Activated CD4-positive, alpha-beta T cell treated with anti-CD3 and anti-CD28 coated beads, Interleukin-2, amount 10 ng/mL, durations not matched to agents 24 days and 14 days (primary cell): ENCODE data around the gene KLHL15. TPM values are rescaled to one million over a fixed set of nuclear protein-coding genes. Genes with fewer than 3 reads are reported as not detected.
A peak's percentile ranks its signal among the peaks of the same experiment; 100 is the strongest.

Experiments
- DNase-seq: peaks from one replicate; pipeline ENCODE4 v3.0.0; 2022
- H3K27ac Mint-ChIP-seq: one replicate; pipeline ENCODE4 v1.8.0; 2022; ENCODE audit warnings: mild to moderate bottlenecking, mixed read lengths
- H3K27me3 Mint-ChIP-seq: one replicate; pipeline ENCODE4 v1.8.0; 2022; ENCODE audit warnings: mixed read lengths
- H3K36me3 Mint-ChIP-seq: one replicate; pipeline ENCODE4 v1.8.0; 2022; ENCODE audit warnings: low read depth, mild to moderate bottlenecking, mixed read lengths
- H3K4me1 Mint-ChIP-seq: one replicate; pipeline ENCODE4 v1.8.0; 2021; ENCODE audit warnings: mixed read lengths
- H3K4me3 Mint-ChIP-seq: one replicate; pipeline ENCODE4 v1.8.0; 2022; ENCODE audit warnings: mild to moderate bottlenecking, moderate library complexity, mixed read lengths
- H3K9me3 Mint-ChIP-seq: one replicate; pipeline ENCODE4 v1.8.0; 2021; ENCODE audit warnings: mixed read lengths
- intact Hi-C: fragments of 100-400 bp; cut with micrococcal nuclease; formaldehyde crosslinking; loops from one replicate; pipeline ENCODE4 v1.15.1; 2023
- total RNA-seq: library from RNA; stranded (reverse); gene quantifications from 2 replicates; pipeline ENCODE4 v1.2.3, GENCODE V29; 2022

KLHL15 gene
- total RNA-seq, 1 donor from 2014 or later, result 10.2 TPM

DNA sequence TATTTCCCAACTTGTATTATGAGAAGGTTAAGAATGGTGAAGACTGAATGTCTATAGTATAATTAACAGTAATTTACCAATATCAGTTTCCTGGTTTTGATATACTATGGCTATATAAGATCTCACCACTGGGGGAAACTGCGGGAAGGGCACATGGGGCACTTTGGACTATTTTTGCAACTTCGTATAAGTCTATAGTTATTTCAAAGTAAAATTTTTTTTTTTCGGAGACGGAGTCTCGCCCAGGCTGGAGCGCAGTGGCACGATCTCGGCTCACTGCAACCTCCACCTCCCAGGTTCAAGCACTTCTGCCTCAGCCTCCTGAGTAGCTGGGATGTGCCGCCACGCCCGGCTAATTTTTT, 73.1 kb downstream of the KLHL15 start:
- H3K27ac Mint-ChIP-seq, result peak overlapping the region; percentile 97
- peak; percentile 56 for DNase-seq
- H3K36me3 Mint-ChIP-seq, result no peaks in the 10 kb centered on the region
- H3K27me3 Mint-ChIP-seq, result no peaks in the 10 kb centered on the region
- intact Hi-C loops, result loop anchor here (1.0 to 5.0 kb wide), 5 partner anchors 46 to 292 kb away; partner anchors contain the start of genes CXorf58, KLHL15 and PRDX4
- no peaks in the 10 kb centered on the region for H3K9me3 Mint-ChIP-seq
- H3K4me3 Mint-ChIP-seq, result peak overlapping the region; percentile 89
- H3K4me1 Mint-ChIP-seq, result peaks cover 12% of the 10 kb centered on the region

DNA sequence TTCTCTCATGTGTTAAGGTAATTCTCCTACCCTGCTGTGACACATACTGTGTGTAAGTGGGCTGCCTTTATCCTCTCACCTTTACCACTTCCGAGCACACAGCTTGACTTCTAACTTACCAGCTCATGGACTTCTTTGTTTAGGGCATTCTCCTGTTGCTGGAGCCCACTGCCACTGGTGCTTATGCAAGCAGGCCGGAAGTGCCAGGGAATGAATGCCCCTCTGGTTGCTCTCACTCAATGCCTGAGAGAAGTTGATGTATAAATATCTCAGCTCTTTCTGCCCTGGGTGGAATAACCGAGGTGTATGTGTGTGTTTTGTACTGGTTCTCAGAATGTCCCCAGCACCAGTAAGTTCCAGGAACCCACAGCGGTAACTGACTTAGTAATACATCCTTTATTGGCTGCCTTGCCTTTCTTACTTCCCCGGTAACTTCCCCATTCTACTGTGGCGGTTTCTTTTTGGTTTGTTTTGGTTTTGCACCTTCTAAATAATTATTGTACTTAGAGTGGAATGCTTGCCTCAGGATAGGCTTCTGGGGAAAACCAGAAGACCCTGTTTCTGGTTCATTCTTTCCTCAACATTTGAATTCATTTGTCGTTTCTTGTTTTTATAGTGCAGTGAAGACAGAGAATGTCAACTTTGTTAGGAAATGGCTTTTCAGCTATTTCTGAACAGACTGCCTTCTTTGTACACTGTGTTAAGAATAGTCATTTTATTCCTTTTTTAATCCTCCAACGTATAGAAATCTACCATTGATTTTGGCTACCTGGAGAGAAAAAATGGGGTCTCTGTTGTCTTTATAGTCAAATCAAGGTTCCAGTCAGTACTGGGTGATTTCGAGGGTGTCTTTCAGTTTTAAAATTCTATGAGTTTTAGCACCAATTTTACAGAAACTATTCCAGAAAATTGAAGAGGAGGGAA, 73.7 kb downstream of the KLHL15 start:
- DNase-seq, result peak; percentile 83
- intact Hi-C loops, result loop anchor here (1.0 to 5.0 kb wide), 5 partner anchors 45 to 291 kb away; partner anchors contain the start of genes CXorf58, KLHL15 and PRDX4
- Mint-ChIP-seq H3K4me3 (peak overlapping the region; percentile 89), H3K36me3 (peaks cover 3% of the 10 kb centered on the region), H3K9me3 (no peaks in the 10 kb centered on the region), H3K4me1 (peaks cover 12% of the 10 kb centered on the region), H3K27ac (peak overlapping the region; percentile 97), H3K27me3 (no peaks in the 10 kb centered on the region)

DNA sequence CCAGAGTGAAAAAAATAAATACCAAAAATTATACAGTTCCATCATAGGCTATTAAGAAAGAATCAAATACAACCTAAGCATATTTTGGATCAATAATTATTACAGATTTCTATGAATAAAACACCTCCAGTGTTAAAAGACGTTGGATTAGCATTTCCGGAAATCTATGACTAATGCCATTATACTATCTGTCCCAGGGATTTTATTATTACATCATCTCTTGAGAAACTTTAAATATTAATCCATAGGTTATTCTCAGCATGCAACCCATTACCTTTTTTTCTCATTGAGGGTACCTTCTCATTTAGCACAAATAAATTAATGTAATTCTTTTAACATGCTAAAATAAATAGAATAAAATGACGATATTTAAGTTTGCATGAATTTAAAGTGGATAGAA, 74.6 kb downstream of the KLHL15 start:
- peaks cover 6% of the 10 kb centered on the region for H3K36me3 Mint-ChIP-seq
- H3K9me3 Mint-ChIP-seq, result no peaks in the 10 kb centered on the region
- no peak for DNase-seq
- H3K4me3 Mint-ChIP-seq, result peak overlapping the region; percentile 61
- H3K4me1 Mint-ChIP-seq, result peaks cover 12% of the 10 kb centered on the region
- intact Hi-C loops, result loop anchor here (5.0 kb wide), 1 partner anchor 75 kb away; the partner anchor contains the start of gene KLHL15
- H3K27me3 Mint-ChIP-seq, result no peaks in the 10 kb centered on the region
- H3K27ac Mint-ChIP-seq, result no peak overlapping the region

DNA sequence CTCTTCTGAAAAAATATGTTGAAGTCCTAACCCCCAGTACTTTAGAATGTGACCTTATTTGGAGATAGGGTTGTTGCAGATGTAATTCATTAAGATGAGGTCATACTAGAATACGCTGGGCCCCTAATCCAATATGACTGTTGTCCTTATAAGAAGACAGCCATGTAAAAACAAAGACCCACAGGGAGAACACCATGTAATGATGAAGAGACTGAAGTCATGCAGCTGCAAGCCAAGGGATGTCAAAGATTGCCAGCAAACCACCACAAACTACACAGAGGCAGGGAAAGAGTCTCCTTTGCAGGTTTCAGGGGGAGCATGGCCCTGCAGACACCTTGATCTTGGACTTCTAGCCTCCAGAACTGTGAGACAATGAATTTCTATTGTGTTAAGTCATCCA, 81.8 kb downstream of the KLHL15 start:
- Mint-ChIP-seq H3K4me1 (no peaks in the 10 kb centered on the region), H3K4me3 (no peak overlapping the region), H3K27ac (no peak overlapping the region), H3K9me3 (no peaks in the 10 kb centered on the region), H3K27me3 (no peaks in the 10 kb centered on the region), H3K36me3 (peaks cover 11% of the 10 kb centered on the region)
- intact Hi-C loops, result no loop called here
- peak; percentile 8 for DNase-seq

DNA sequence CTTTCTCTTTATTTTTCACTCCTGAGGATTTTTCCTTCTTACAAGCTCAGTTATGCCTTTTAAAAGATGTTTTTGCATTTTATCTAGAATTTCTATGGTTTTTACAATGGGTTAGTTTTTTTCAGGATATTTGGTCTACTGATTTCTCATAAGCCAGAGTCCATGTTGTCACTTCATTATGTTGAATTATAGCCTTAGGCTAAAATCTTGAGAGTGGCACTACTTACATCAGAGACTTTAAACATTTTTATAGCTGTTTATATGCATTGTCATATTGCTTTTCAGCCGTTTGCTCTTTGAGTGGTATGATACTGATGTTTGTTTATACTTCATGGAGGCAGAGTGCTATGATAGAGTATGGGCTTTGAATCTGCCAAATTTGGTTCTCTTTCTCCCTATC, 82.8 kb downstream of the KLHL15 start:
- Mint-ChIP-seq H3K4me1 (no peaks in the 10 kb centered on the region), H3K36me3 (peaks cover 11% of the 10 kb centered on the region), H3K4me3 (no peak overlapping the region), H3K27ac (no peak overlapping the region), H3K27me3 (no peaks in the 10 kb centered on the region), H3K9me3 (no peaks in the 10 kb centered on the region)
- intact Hi-C loops, result no loop called here
- DNase-seq, result no peak

- no peaks in the 10 kb centered on the region for H3K9me3 Mint-ChIP-seq
- peaks cover 1% of the 10 kb centered on the region for H3K36me3 Mint-ChIP-seq
- H3K4me3 Mint-ChIP-seq, result no peak overlapping the region
- DNase-seq, result no peak
- intact Hi-C loops, result no loop called here
- no peaks in the 10 kb centered on the region for H3K27me3 Mint-ChIP-seq
- H3K4me1 Mint-ChIP-seq, result no peaks in the 10 kb centered on the region
- no peak overlapping the region for H3K27ac Mint-ChIP-seq
These were observed 87.8 kb downstream of the KLHL15 start for GRCh38 chrX:23939203-23939602.

DNA sequence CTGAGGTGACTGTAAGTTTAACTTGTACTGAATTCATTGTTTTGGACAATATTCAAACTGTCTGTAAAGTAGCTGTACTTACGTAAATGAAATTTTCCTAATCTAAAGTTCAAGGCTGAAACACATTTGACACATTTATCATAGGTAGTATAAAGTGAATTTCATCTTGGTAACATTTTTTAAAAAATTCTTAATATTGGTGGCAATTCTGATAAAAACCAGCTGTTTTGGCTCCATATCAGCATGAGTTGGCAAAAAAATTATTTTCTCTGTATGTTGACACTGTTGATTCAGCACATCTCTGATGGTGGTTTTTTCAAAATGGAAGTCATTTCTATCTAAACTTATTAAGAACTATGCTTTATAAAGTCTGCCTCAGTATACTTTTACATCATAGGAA, 88.3 kb downstream of the KLHL15 start:
- H3K9me3 Mint-ChIP-seq, result no peaks in the 10 kb centered on the region
- no peaks in the 10 kb centered on the region for H3K4me1 Mint-ChIP-seq
- intact Hi-C loops, result no loop called here
- no peaks in the 10 kb centered on the region for H3K27me3 Mint-ChIP-seq
- no peak for DNase-seq
- H3K36me3 Mint-ChIP-seq, result peaks cover 1% of the 10 kb centered on the region
- no peak overlapping the region for H3K27ac Mint-ChIP-seq
- no peak overlapping the region for H3K4me3 Mint-ChIP-seq

DNA sequence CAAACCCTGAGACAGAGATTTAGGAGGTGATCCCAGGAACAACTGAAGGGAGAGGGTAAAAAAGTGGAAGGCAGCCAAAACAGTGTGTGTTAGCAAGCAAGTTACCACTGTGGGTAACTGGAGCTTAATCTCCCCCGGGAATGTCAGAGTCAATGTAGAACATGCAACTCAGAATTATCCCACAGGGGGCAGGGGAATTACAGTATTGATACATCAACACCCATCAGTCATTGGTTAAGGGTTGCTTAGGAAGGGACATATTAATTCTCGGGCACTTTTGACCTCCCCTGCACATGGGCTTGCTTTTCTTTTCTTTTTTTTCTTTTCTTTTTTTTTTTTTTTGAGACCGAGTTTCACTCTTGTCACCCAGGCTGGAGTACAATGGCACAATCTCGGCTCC, 89.9 kb downstream of the KLHL15 start:
- intact Hi-C loops, result no loop called here
- DNase-seq, result peak; percentile 17
- Mint-ChIP-seq H3K9me3 (no peaks in the 10 kb centered on the region), H3K4me1 (peaks cover 4% of the 10 kb centered on the region), H3K27ac (no peak overlapping the region), H3K27me3 (no peaks in the 10 kb centered on the region), H3K36me3 (peaks cover 1% of the 10 kb centered on the region), H3K4me3 (no peak overlapping the region)

GRCh38 chrX:23936180-23936579, 90.8 kb downstream of the KLHL15 start:
- no peaks in the 10 kb centered on the region for H3K9me3 Mint-ChIP-seq
- intact Hi-C loops, result no loop called here
- DNase-seq, result peak; percentile 33
- H3K4me3 Mint-ChIP-seq, result no peak overlapping the region
- H3K36me3 Mint-ChIP-seq, result peaks cover 1% of the 10 kb centered on the region
- no peak overlapping the region for H3K27ac Mint-ChIP-seq
- H3K27me3 Mint-ChIP-seq, result no peaks in the 10 kb centered on the region
- H3K4me1 Mint-ChIP-seq, result peaks cover 9% of the 10 kb centered on the region

DNA sequence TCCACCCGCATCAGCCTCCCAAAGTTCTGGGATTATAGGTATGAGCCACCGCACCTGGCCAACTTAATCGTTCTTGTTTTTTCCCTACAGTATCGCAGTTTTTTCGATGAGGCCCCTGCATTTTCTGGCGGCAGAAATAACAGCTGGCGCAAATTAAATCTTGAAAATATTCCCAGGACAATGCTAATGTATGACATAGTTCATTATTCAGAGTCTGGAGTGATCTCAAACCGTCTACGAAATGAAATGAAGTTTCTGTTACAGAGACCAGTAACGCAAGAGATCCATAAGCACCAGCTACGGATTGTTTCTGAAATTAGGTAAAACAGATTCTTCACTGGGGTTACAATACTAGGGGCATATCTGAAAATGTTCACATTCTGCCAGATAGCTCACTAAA, 91.9 kb downstream of the KLHL15 start:
- H3K4me1 Mint-ChIP-seq, result peaks cover 11% of the 10 kb centered on the region
- H3K36me3 Mint-ChIP-seq, result no peaks in the 10 kb centered on the region
- H3K4me3 Mint-ChIP-seq, result no peak overlapping the region
- no peaks in the 10 kb centered on the region for H3K9me3 Mint-ChIP-seq
- H3K27me3 Mint-ChIP-seq, result no peaks in the 10 kb centered on the region
- H3K27ac Mint-ChIP-seq, result no peak overlapping the region
- intact Hi-C loops, result no loop called here
- no peak for DNase-seq

Other genes starting within 250 kb of the KLHL15 start
- gene SAT1, start 244.0 kb downstream of the KLHL15 start, total RNA-seq, result 58.3 and 59.9 TPM in 2 replicates
- gene APOO, start 119.2 kb downstream of the KLHL15 start, total RNA-seq, result 27.1 and 33.7 TPM in 2 replicates
- not detected in 2 replicates for gene CXorf58, start 119.2 kb downstream of the KLHL15 start, total RNA-seq
- gene EIF2S3, start 27.8 kb upstream of the KLHL15 start, total RNA-seq, result 207 and 214 TPM in 2 replicates
- gene ZFX, start 122.5 kb upstream of the KLHL15 start, total RNA-seq, result 38.8 and 49.9 TPM in 2 replicates